MCF 10A (cell line): ENCODE data around the gene TMEM221. TPM values are rescaled to one million over a fixed set of nuclear protein-coding genes. Genes with fewer than 3 reads are reported as not detected.

Experiments used
- BruUV-seq: library from RNA; stranded (reverse); fragments of 400-500 nt; replicated peaks from 2 replicates; lab custom pipeline; 2021; lab: Mats Ljungman, UMichigan
- CTCF ChIA-PET: fragments of 300-600 bp; sonication (Branson Sonifier 250); formaldehyde crosslinking; extraction: SDS; loops from one replicate; lab custom pipeline; 2021; ENCODE audit warnings: antibody characterized with exemption, inconsistent platforms; lab: Yijun Ruan, JAX
- POLR2A ChIA-PET: fragments of 300-600, 350-650 bp; sonication (Branson Sonifier 250); formaldehyde crosslinking; extraction: SDS; loops from one replicate; lab custom pipeline; 2020; ENCODE audit warnings: antibody characterized with exemption, inconsistent platforms; lab: Yijun Ruan, JAX
- DNase-seq: peaks from one replicate; pipeline ENCODE4 v3.0.0-alpha.2; 2018; ENCODE audit not compliant: unreplicated experiment
- H3K27ac Mint-ChIP-seq: one replicate; pipeline ENCODE4 v1.8.0; 2022; ENCODE audit warnings: mild to moderate bottlenecking, low read depth, mixed read lengths; ENCODE audit not compliant: unreplicated experiment
- H3K27me3 Mint-ChIP-seq: one replicate; pipeline ENCODE4 v1.8.0; 2022; ENCODE audit warnings: mixed read lengths; ENCODE audit not compliant: insufficient read depth, unreplicated experiment
- H3K36me3 Mint-ChIP-seq: one replicate; pipeline ENCODE4 v1.8.0; 2022; ENCODE audit warnings: mild to moderate bottlenecking, moderate library complexity, mixed read lengths; ENCODE audit not compliant: insufficient read depth, unreplicated experiment
- H3K4me1 Mint-ChIP-seq: one replicate; pipeline ENCODE4 v1.8.0; 2022; ENCODE audit warnings: mixed read lengths; ENCODE audit not compliant: insufficient read depth, unreplicated experiment
- H3K4me3 Mint-ChIP-seq: one replicate; pipeline ENCODE4 v1.8.0; 2022; ENCODE audit warnings: mild to moderate bottlenecking, moderate library complexity, mixed read lengths; ENCODE audit not compliant: unreplicated experiment
- H3K9me3 Mint-ChIP-seq: one replicate; pipeline ENCODE4 v1.8.0; 2022; ENCODE audit warnings: mixed read lengths; ENCODE audit not compliant: unreplicated experiment
- intact Hi-C: fragments of 100-400 bp; cut with micrococcal nuclease; formaldehyde crosslinking; loops from 2 replicates; pipeline ENCODE4 v1.14.1; 2022
- total RNA-seq: library from RNA; stranded (reverse); gene quantifications from 2 replicates; pipeline ENCODE4 v1.2.3, GENCODE V29; 2022
- TF ChIP-seq, protein P1 (sequence below): fragments of 200-600 bp; IDR thresholded peaks from one replicate; pipeline ENCODE4 v1.8.0; 2022; ENCODE audit warnings: antibody characterized with exemption, mild to moderate bottlenecking; ENCODE audit not compliant: unreplicated experiment

Gene TMEM221
- total RNA-seq, 1 experiment from 2014 or later: not detected

DNA sequence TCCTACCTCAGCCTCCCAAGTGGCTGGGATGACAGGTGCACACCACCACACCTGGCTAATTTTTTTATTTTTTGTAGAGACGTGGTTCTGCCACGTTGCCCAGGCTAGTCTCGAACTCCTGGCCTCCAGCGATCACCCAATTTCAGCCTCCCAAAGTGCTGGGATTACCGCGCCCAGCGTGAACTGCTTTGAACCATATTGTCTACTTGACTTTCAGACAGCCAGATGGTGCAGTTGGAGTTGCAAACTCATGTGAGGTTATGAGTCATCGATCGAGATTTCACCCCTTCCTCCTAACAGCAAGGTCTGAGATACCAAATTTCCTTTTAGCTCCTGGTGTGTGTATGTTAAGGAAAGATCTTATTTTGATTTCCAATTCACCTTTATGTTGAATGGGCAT, 24.6 kb upstream of the TMEM221 start:
- Mint-ChIP-seq H3K4me3 (peak overlapping the region; percentile 43), H3K36me3 (no peaks in the 10 kb centered on the region), H3K27ac (no peak overlapping the region), H3K4me1 (peaks cover 37% of the 10 kb centered on the region), H3K27me3 (no peaks in the 10 kb centered on the region), H3K9me3 (no peaks in the 10 kb centered on the region)
- DNase-seq: peak; percentile 63
- CTCF ChIA-PET: interaction anchor here (0.6 to 3.6 kb wide), 7 partner anchors 10 to 1319 kb away, joined by 3 to 19 read pairs (median 3); no protein-coding TSS in a partner anchor
- BruUV-seq: no TSS peak
- intact Hi-C loops: no loop called here
- POLR2A ChIA-PET: interaction anchor here (1.3 kb wide), 1 partner anchor 38 kb away, joined by 3 read pairs; the partner anchor contains the start of gene PGLS
- TF ChIP-seq, protein P1, sequence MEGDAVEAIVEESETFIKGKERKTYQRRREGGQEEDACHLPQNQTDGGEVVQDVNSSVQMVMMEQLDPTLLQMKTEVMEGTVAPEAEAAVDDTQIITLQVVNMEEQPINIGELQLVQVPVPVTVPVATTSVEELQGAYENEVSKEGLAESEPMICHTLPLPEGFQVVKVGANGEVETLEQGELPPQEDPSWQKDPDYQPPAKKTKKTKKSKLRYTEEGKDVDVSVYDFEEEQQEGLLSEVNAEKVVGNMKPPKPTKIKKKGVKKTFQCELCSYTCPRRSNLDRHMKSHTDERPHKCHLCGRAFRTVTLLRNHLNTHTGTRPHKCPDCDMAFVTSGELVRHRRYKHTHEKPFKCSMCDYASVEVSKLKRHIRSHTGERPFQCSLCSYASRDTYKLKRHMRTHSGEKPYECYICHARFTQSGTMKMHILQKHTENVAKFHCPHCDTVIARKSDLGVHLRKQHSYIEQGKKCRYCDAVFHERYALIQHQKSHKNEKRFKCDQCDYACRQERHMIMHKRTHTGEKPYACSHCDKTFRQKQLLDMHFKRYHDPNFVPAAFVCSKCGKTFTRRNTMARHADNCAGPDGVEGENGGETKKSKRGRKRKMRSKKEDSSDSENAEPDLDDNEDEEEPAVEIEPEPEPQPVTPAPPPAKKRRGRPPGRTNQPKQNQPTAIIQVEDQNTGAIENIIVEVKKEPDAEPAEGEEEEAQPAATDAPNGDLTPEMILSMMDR: no peak

- Mint-ChIP-seq H3K9me3 (no peaks in the 10 kb centered on the region), H3K27ac (peak overlapping the region; percentile 71), H3K36me3 (no peaks in the 10 kb centered on the region), H3K27me3 (no peaks in the 10 kb centered on the region), H3K4me3 (peak overlapping the region; percentile 91), H3K4me1 (peaks cover 39% of the 10 kb centered on the region)
- TF ChIP-seq, protein P1: no peak
- BruUV-seq: no TSS peak
- intact Hi-C loops: no loop called here
- POLR2A ChIA-PET: interaction anchor here (0.5 to 1.6 kb wide), 9 partner anchors 9 to 183 kb away, joined by 3 to 5 read pairs (median 3); partner anchors contain the start of gene DDA1
- CTCF ChIA-PET: interaction anchor here (1.3 to 3.6 kb wide), 3 partner anchors 25 to 295 kb away, joined by 3 to 19 read pairs (median 4); no protein-coding TSS in a partner anchor
- DNase-seq: no peak
Observed at GRCh38 chr19:17471410-17472125, 23.1 kb upstream of the TMEM221 start.

- Mint-ChIP-seq H3K4me3 (peak within 1 kb of the TSS; percentile 91), H3K9me3 (no peaks in the 10 kb centered on the region), H3K27me3 (no peaks in the 10 kb centered on the region), H3K27ac (peak within 1 kb of the TSS; percentile 97), H3K36me3 (no peaks in the 10 kb centered on the region), H3K4me1 (peaks cover 41% of the 10 kb centered on the region)
- intact Hi-C loops: no loop called here
- CTCF ChIA-PET: interaction anchor here (3.6 kb wide), 1 partner anchor 26 kb away, joined by 19 read pairs; no protein-coding TSS in a partner anchor
- TF ChIP-seq, protein P1: no peak
- no TSS peak for BruUV-seq
- POLR2A ChIA-PET: interaction anchor here (1.6 kb wide), 1 partner anchor 177 kb away, joined by 5 read pairs; no protein-coding TSS in a partner anchor
- peak; percentile 99 for DNase-seq
Observed at GRCh38 chr19:17470068-17470841, 21.8 kb upstream of the TMEM221 start, which contains the start of gene SLC27A1. Gene SLC27A1 (plus strand): TSS chr19:17470524. CDS start chr19:17470541, 17 bp downstream.
